BJ (cell line): ENCODE results near the gene CPB1. TPM values are rescaled to one million over a fixed set of nuclear protein-coding genes. Genes with fewer than 3 reads are reported as not detected.

Source experiments
- CTCF ChIA-PET: fragments of 350-600 bp; formaldehyde crosslinking; extraction: SDS; loops from one replicate; lab custom pipeline; 2021; ENCODE audit warnings: antibody characterized with exemption, inconsistent platforms; lab: Yijun Ruan, JAX
- POLR2A ChIA-PET: fragments of 300-600 bp; sonication (Branson Sonifier 250); formaldehyde crosslinking; extraction: SDS; loops from one replicate; lab custom pipeline; 2021; ENCODE audit warnings: antibody characterized with exemption; lab: Charles Lee
- DNase-seq: peaks from one replicate; pipeline ENCODE4 v3.0.0-alpha.2; 2011; ENCODE audit warnings: low read depth
- H3K27me3 ChIP-seq: 2 replicates; pipeline ENCODE4 v1.6.0; 2011; ENCODE audit warnings: low read length; ENCODE audit not compliant: control insufficient read depth, insufficient read depth
- H3K36me3 ChIP-seq: 2 replicates; pipeline ENCODE4 v1.5.1; 2011; ENCODE audit warnings: low read length; ENCODE audit not compliant: control insufficient read depth, insufficient read depth
- H3K4me3 ChIP-seq: 2 replicates; pipeline ENCODE4 v1.5.1; 2011; ENCODE audit warnings: low read depth, mild to moderate bottlenecking, control low read depth, low read length
- polyA plus RNA-seq: library from polyadenylated mRNA; depleted of rRNA; stranded (reverse); fragments of >200 nt; gene quantifications from 2 replicates; pipeline ENCODE4 v1.2.3, GENCODE V29; 2011
- TF ChIP-seq, protein P1 (sequence below): IDR thresholded peaks from 2 replicates; pipeline ENCODE4 v1.5.1; 2011; ENCODE audit warnings: low read depth, mild to moderate bottlenecking, control low read depth, inconsistent platforms, low read length, moderate library complexity; ENCODE audit not compliant: insufficient read depth

Gene CPB1
- polyA plus RNA-seq, 1 experiment, result not detected

DNA sequence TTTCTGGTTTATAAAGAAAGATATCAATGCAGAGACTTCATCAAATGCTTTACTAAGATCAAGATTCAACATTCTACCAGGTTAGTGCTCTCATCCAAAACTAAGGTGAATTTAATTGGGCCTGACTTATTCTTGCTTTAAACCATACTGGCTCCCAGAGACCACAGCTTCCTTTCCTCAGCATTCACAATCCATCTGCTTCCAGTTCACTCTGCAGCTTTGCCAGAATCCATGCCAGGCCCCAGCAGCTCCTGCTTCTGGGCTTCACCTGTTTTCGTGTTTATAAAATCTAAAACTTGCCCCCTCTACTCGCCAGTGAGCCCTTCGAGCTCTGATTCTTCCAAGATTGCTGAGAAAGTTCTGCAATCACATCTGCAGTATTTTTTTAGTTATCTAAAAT, 2.3 kb downstream of the CPB1 start:
- DNase-seq, result no peak
- TF ChIP-seq, protein P1, sequence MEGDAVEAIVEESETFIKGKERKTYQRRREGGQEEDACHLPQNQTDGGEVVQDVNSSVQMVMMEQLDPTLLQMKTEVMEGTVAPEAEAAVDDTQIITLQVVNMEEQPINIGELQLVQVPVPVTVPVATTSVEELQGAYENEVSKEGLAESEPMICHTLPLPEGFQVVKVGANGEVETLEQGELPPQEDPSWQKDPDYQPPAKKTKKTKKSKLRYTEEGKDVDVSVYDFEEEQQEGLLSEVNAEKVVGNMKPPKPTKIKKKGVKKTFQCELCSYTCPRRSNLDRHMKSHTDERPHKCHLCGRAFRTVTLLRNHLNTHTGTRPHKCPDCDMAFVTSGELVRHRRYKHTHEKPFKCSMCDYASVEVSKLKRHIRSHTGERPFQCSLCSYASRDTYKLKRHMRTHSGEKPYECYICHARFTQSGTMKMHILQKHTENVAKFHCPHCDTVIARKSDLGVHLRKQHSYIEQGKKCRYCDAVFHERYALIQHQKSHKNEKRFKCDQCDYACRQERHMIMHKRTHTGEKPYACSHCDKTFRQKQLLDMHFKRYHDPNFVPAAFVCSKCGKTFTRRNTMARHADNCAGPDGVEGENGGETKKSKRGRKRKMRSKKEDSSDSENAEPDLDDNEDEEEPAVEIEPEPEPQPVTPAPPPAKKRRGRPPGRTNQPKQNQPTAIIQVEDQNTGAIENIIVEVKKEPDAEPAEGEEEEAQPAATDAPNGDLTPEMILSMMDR, result no peak
- POLR2A ChIA-PET, result no interaction called here
- CTCF ChIA-PET, result no interaction called here
- H3K27me3 ChIP-seq, result no peaks in the 10 kb centered on the region
- H3K36me3 ChIP-seq, result no peaks in the 10 kb centered on the region
- no peak overlapping the region for H3K4me3 ChIP-seq

DNA sequence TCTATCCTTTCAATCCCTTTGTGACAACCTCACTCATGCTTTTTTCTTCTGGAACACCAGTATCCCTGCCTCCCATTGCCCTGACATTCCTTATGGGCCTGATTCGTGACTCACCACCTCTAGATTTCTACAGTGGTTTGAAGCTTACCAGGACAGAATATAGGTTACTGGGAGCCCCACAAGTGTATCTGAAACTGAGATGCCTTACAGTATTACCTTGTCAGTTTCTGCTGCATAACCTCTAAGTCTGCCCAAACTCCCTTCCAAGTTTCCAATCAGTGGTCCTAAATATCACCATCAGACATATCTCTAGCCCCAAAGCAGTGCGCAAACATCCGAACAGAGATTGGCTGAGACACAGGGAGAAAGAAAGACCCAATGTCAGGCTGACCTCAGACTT, 5.6 kb downstream of the CPB1 start:
- Histone ChIP-seq H3K4me3 (no peak overlapping the region), H3K27me3 (0 out of 2 replicates have a peak, but pooled peaks cover 2% of the 10 kb centered on the region), H3K36me3 (no peaks in the 10 kb centered on the region)
- TF ChIP-seq, protein P1, result no peak
- no peak for DNase-seq
- POLR2A ChIA-PET, result no interaction called here
- CTCF ChIA-PET, result no interaction called here

DNA sequence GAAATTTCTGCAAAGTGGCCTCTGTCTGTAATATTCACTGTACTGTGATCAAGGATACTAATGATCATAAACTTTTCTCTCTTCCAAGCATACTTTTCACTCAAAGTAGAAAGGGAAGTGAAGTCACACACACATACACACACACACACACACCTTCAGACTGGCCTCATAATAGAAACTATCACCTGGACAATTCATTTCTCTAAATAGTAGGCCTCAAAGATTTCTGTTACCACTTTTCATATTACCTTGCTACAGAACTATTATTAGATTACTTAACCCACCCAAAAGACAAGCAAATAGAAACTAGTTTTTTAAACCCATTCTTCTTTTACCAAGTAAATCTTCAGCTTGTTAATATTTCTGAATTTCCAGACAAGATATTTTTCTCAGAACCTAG, 12.2 kb downstream of the CPB1 start:
- Histone ChIP-seq H3K27me3 (peaks cover 2% of the 10 kb centered on the region; the same call in 1 of the 2 replicates), H3K4me3 (no peak overlapping the region), H3K36me3 (no peaks in the 10 kb centered on the region)
- POLR2A ChIA-PET, result no interaction called here
- CTCF ChIA-PET, result no interaction called here
- TF ChIP-seq, protein P1, result no peak
- DNase-seq, result no peak

DNA sequence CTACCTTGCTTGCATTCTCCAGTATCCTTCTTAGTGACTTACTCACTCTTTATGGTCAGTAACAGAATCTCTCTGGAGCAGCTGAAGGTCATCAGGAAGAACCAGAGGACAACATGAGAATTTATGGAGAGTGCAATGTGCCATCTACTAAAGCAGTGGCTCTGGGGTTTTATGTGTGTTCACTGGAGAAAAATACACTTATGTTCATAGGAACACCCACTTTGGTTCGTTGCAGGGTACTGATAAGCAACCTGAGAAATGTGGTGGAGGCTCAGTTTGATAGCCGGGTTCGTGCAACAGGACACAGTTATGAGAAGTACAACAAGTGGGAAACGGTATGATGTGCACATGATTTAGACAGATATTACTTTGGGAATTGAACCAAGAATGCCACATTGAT, 12.8 kb downstream of the CPB1 start:
- TF ChIP-seq, protein P1, result no peak
- no peak for DNase-seq
- no peaks in the 10 kb centered on the region; the same call in 1 of the 2 replicates for H3K27me3 ChIP-seq
- CTCF ChIA-PET, result no interaction called here
- POLR2A ChIA-PET, result no interaction called here
- H3K4me3 ChIP-seq, result no peak overlapping the region
- H3K36me3 ChIP-seq, result no peaks in the 10 kb centered on the region

DNA sequence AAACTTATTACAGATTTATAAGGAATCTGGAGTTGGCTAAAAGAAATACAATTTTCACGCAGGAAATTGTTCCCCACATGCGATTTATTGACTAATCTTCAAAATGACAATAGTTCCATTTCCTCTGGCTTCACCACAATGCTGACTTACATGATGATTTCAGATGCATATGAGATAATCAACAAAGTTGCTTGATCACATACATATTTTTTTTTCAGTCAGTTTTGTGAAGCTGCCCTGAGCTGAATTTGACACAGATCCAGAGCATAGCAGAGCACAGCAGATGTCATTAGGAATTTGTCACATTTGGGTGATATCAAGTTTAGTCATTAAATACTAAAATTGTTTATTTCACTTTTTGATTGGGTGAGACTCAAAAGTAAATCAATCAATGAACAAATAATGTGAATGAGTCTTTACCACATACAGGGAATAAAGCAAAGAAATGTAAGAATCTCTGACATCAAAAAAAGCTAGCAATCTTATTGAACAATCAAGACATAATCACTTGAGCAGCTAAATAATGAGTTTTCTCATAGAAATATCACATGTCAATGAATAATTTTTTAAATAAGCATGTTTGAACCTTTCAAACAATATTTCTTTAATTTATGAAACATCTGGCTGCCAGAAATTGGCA, 18.3 kb downstream of the CPB1 start:
- Histone ChIP-seq H3K36me3 (no peaks in the 10 kb centered on the region), H3K27me3 (no peaks in the 10 kb centered on the region), H3K4me3 (no peak overlapping the region)
- no peak for DNase-seq
- ChIA-PET POLR2A (no interaction called here), CTCF (no interaction called here)
- TF ChIP-seq, protein P1, result no peak
